Measurements from ENCODE around the gene FGFR4. TPM values are rescaled to one million over a fixed set of nuclear protein-coding genes. Genes with fewer than 3 reads are reported as not detected.

Gene FGFR4
- total and polyA plus RNA-seq, 2 of the 8 experiments (the other 6 are each of a cell fraction or from before 2014, with no cell fraction given), result 61.4 to 88.4 TPM

GRCh38 chr5:177122566-177122965 is 35.9 kb downstream of the FGFR4 start:
- no peak overlapping the region for H2BK15ac ChIP-seq (ENCODE audit: low read length)
- no peaks in the 10 kb centered on the region for H3K79me2 ChIP-seq (ENCODE audit: control insufficient read depth in 1 of 2, insufficient read depth in 2 of 2, low read length in 2 of 2)
- no peaks in the 10 kb centered on the region for H3K79me1 ChIP-seq (ENCODE audit: low read depth, low read length)
- H3K4me2 ChIP-seq (ENCODE audit: insufficient read depth in 1 of 2, low read depth in 2 of 2, low read length in 2 of 2), result no peak overlapping the region
- H3K27ac ChIP-seq (ENCODE audit: low read depth, low read length), result no peak overlapping the region
- no peak overlapping the region for H2BK120ac ChIP-seq (replicated peaks; ENCODE audit: low read depth, low read length)
- no peak overlapping the region for H3K9ac ChIP-seq (replicated peaks in 1 of 4; ENCODE audit: extremely low read depth in 1 of 4, low read depth in 3 of 4, low read length in 3 of 4)
- H3K27me3 ChIP-seq (replicated peaks in 1 of 4; ENCODE audit: control insufficient read depth in 3 of 4, extremely low read depth in 1 of 4, insufficient read depth in 3 of 4, low read length in 3 of 4), result no peaks in the 10 kb centered on the region; a peak in 1 of 7 replicates
- H3K9me3 ChIP-seq (ENCODE audit: insufficient read depth in 2 of 2, low read depth in 1 of 2, low read length in 1 of 2), result no peaks in the 10 kb centered on the region; a peak in 2 of 4 replicates
- no peak overlapping the region for H3K56ac ChIP-seq (replicated peaks; ENCODE audit: insufficient read length, low read depth, low read length)
- DNase-seq (ENCODE audit: low read depth in 1 of 2, low spot score in 2 of 2) (no peak), FAIRE-seq (no peak)
- no peak overlapping the region for H3K4ac ChIP-seq (replicated peaks; ENCODE audit: insufficient read length, low read depth, low read length)
- no peak overlapping the region for H2BK5ac ChIP-seq (ENCODE audit: low read depth, low read length)
- H3K4me1 ChIP-seq (replicated peaks in 1 of 4; ENCODE audit: control insufficient read depth in 3 of 4, insufficient read depth in 4 of 4, low read length in 3 of 4), result peaks cover 0 to 2% (median under 1%) of the 10 kb centered on the region in 4 experiments; a peak in 2 of 7 replicates
- H3K14ac ChIP-seq (ENCODE audit: insufficient read length), result no peak overlapping the region
- no peak for TF ChIP-seq TAF1 (IDR thresholded peaks at IDR 0.05; ENCODE audit: low read depth, low read length)
- TF ChIP-seq CEBPB (IDR thresholded peaks at IDR 0.05; ENCODE audit: low read depth, low read length), result no peak
- TF ChIP-seq RNF2 (IDR thresholded peaks at IDR 0.05; ENCODE audit: borderline replicate concordance, low read depth, low read length, missing control alignments, poor library complexity, severe bottlenecking), result no peak
- TF ChIP-seq SAP30 (IDR thresholded peaks at IDR 0.05; ENCODE audit: insufficient read depth, insufficient replicate concordance, low read length), result no peak
- no peak for TF ChIP-seq KDM5A (IDR thresholded peaks at IDR 0.05; ENCODE audit: low read length)
- H3K18ac ChIP-seq (ENCODE audit: extremely low read depth, low read length), result no peak overlapping the region
- no peaks in the 10 kb centered on the region for H4K20me1 ChIP-seq (replicated peaks in 1 of 2; ENCODE audit: control insufficient read depth in 1 of 2, insufficient read depth in 2 of 2, low read length in 2 of 2)
- H4K8ac ChIP-seq (ENCODE audit: extremely low read depth, insufficient read depth, low read length), result no peak overlapping the region
- no peak overlapping the region for H3K23ac ChIP-seq (ENCODE audit: insufficient read length)
- no peak overlapping the region for H2AK5ac ChIP-seq (ENCODE audit: low read depth, low read length)
- H4K5ac ChIP-seq (ENCODE audit: insufficient read length, low read depth, low read length), result no peak overlapping the region
- ChIA-PET CTCF (ENCODE audit: partially characterized antibody) (interaction anchor here (1.2 to 2.0 kb wide), 2 partner anchors 9 to 51 kb away, joined by 4 to 11 read pairs; no protein-coding TSS in a partner anchor), POLR2A (ENCODE audit: partially characterized antibody) (interaction anchor here (0.6 to 6.7 kb wide), 2 partner anchors 10 to 182 kb away, joined by 4 to 101 read pairs; partner anchors contain the start of gene NSD1)
- 93% methylated on average over 5 of the region's 5 CpGs; no CpG with 5 or more reads in 1 of the 2 experiments for WGBS, 2 experiments (ENCODE audit: extremely low coverage in 1 of 2, insufficient coverage in 1 of 2, insufficient read length in 1 of 2, insufficient replicate concordance in 2 of 2, low coverage in 1 of 2, low lambda C conversion rate in 2 of 2, missing lambda C conversion rate in 1 of 2)
- no peak overlapping the region for H2AFZ ChIP-seq (ENCODE audit: low read length)
- H3K36me3 ChIP-seq (ENCODE audit: control insufficient read depth in 2 of 4, insufficient read depth in 4 of 4, low read length in 3 of 4), result no peaks in the 10 kb centered on the region
- no peak overlapping the region for H3K4me3 ChIP-seq (ENCODE audit: extremely low read depth in 1 of 4, insufficient read depth in 2 of 4, low read depth in 3 of 4, low read length in 4 of 4)
- no peak overlapping the region for H2BK20ac ChIP-seq (ENCODE audit: low read length)
- no peak overlapping the region for H2BK12ac ChIP-seq (ENCODE audit: low read depth, low read length)
- H3K23me2 ChIP-seq (ENCODE audit: low read depth, low read length), result no peaks in the 10 kb centered on the region
- no peak overlapping the region for H4K91ac ChIP-seq (replicated peaks; ENCODE audit: insufficient read length, low read length)
